HEK293 (cell line): Measurements from ENCODE around the gene RCSD1.

Experiments used
- ATF2 ChIP-seq: fragments of 450-650 bp; formaldehyde crosslinking; IDR thresholded peaks from 2 replicates; pipeline ENCODE4 v1.5.1; 2016; ENCODE audit warnings: missing biosample characterization, missing genetic modification characterization, low read depth
- BCL11A ChIP-seq: fragments of 450-650 bp; formaldehyde crosslinking; IDR thresholded peaks from 2 replicates; pipeline ENCODE4 v1.5.1; 2016; ENCODE audit warnings: low read depth, missing biosample characterization, missing genetic modification characterization
- KLF7 ChIP-seq: fragments of 450-650 bp; formaldehyde crosslinking; IDR thresholded peaks from 2 replicates; pipeline ENCODE4 v1.5.1; 2016; ENCODE audit warnings: missing biosample characterization, missing genetic modification characterization, borderline replicate concordance
- KLF9 ChIP-seq: fragments of 450-650 bp; formaldehyde crosslinking; IDR thresholded peaks from 2 replicates; pipeline ENCODE4 v1.5.1; 2016; ENCODE audit warnings: missing biosample characterization, missing genetic modification characterization, low read depth
- PRDM10 ChIP-seq: fragments of 450-650 bp; formaldehyde crosslinking; IDR thresholded peaks from 2 replicates; pipeline ENCODE4 v1.5.1; 2016; ENCODE audit warnings: missing biosample characterization, missing genetic modification characterization
- REST ChIP-seq: fragments of 450-650 bp; formaldehyde crosslinking; IDR thresholded peaks from 2 replicates; pipeline ENCODE4 v1.5.1; 2016; ENCODE audit warnings: missing biosample characterization, missing genetic modification characterization
- SP3 ChIP-seq: fragments of 450-650 bp; formaldehyde crosslinking; IDR thresholded peaks from 2 replicates; pipeline ENCODE4 v1.5.1; 2016; ENCODE audit warnings: missing biosample characterization, missing genetic modification characterization
- ZBTB21 ChIP-seq: fragments of 450-650 bp; formaldehyde crosslinking; IDR thresholded peaks from 2 replicates; pipeline ENCODE4 v1.5.1; 2017; ENCODE audit warnings: missing biosample characterization, missing genetic modification characterization
- ZBTB44 ChIP-seq: fragments of 450-650 bp; IDR thresholded peaks from 2 replicates; pipeline ENCODE4 v1.5.1; 2018; ENCODE audit warnings: missing biosample characterization, mild to moderate bottlenecking, missing genetic modification characterization
- ZBTB8A ChIP-seq: fragments of 450-650 bp; formaldehyde crosslinking; IDR thresholded peaks from 2 replicates; pipeline ENCODE4 v1.5.1; 2016; ENCODE audit warnings: missing biosample characterization, missing genetic modification characterization
- ZNF292 ChIP-seq: fragments of 450-650 bp; formaldehyde crosslinking; IDR thresholded peaks from 2 replicates; pipeline ENCODE4 v1.5.1; 2016; ENCODE audit warnings: low read depth, missing biosample characterization, missing genetic modification characterization, borderline replicate concordance
- ZNF362 ChIP-seq: fragments of 450-650 bp; formaldehyde crosslinking; IDR thresholded peaks from 2 replicates; pipeline ENCODE4 v1.5.1; 2016; ENCODE audit warnings: missing biosample characterization, missing genetic modification characterization
- ZNF488 ChIP-seq: fragments of 450-650 bp; formaldehyde crosslinking; IDR thresholded peaks from 2 replicates; pipeline ENCODE4 v1.5.1; 2016; ENCODE audit warnings: missing biosample characterization, missing genetic modification characterization
- ZNF514 ChIP-seq: fragments of 450-650 bp; formaldehyde crosslinking; IDR thresholded peaks from 2 replicates; pipeline ENCODE4 v1.5.1; 2016; ENCODE audit warnings: missing biosample characterization, missing genetic modification characterization
- ZNF561 ChIP-seq: fragments of 450-650 bp; IDR thresholded peaks from 2 replicates; pipeline ENCODE4 v1.5.1; 2018; ENCODE audit warnings: missing biosample characterization, missing genetic modification characterization, borderline replicate concordance
- ZNF610 ChIP-seq: fragments of 450-650 bp; formaldehyde crosslinking; IDR thresholded peaks from 2 replicates; pipeline ENCODE4 v1.5.1; 2016; ENCODE audit warnings: missing biosample characterization, missing genetic modification characterization, borderline replicate concordance
- ZNF621 ChIP-seq: fragments of 450-650 bp; formaldehyde crosslinking; IDR thresholded peaks from 2 replicates; pipeline ENCODE4 v1.5.1; 2017; ENCODE audit warnings: missing biosample characterization, missing genetic modification characterization
- ZSCAN18 ChIP-seq: fragments of 450-650 bp; formaldehyde crosslinking; IDR thresholded peaks from 2 replicates; pipeline ENCODE4 v1.5.1; 2016; ENCODE audit warnings: missing biosample characterization, missing genetic modification characterization
- ZXDB ChIP-seq: fragments of 450-650 bp; formaldehyde crosslinking; IDR thresholded peaks from 2 replicates; pipeline ENCODE4 v1.5.1; 2016; ENCODE audit warnings: missing biosample characterization, missing genetic modification characterization

Gene RCSD1

GRCh38 chr1:167715157-167715999 lies 85.3 kb downstream of the RCSD1 start (continued):
- TF ChIP-seq REST (tag by site-specific recombination) (no peak), PRDM10 (tag by site-specific recombination) (peak; percentile 38), ZNF621 (no peak), ZNF514 (tag by site-specific recombination) (no peak), ZBTB21 (peak; percentile 62; the same call in 1 of the 2 replicates), ZBTB44 (tag by site-specific recombination) (peak; percentile 62; the same call in 1 of the 2 replicates), SP3 (tag by site-specific recombination) (peak; percentile 33; the same call in 1 of the 2 replicates), ZNF362 (tag by site-specific recombination) (peak; percentile 76), KLF7 (0 out of 2 replicates have a peak, but pooled peaks have one; percentile 21), BCL11A (no peak), KLF9 (tag by site-specific recombination) (no peak), ZSCAN18 (tag by site-specific recombination) (peak; percentile 48; the same call in 1 of the 2 replicates), ZNF561 (peak; percentile 78; the same call in 1 of the 2 replicates), ZXDB (peak; percentile 65), ZNF610 (0 out of 2 replicates have a peak, but pooled peaks have one; percentile 12), ZBTB8A (tag by site-specific recombination) (no peak), ZNF292 (tag by site-specific recombination) (no peak), ATF2 (tag by site-specific recombination) (no peak), ZNF488 (tag by site-specific recombination) (no peak)
